GM21737 (cell line): ENCODE results near the gene SRGN.
A peak's percentile ranks its signal among the peaks of the same experiment; 100 is the strongest.

ENCODE experiments used
- ATAC-seq: cut with Tn5 transposase; IDR thresholded peaks from one replicate; pipeline ENCODE4 v1.9.1; 2021; ENCODE audit warnings: mild to moderate bottlenecking, moderate library complexity; ENCODE audit not compliant: unreplicated experiment

The SRGN gene

DNA sequence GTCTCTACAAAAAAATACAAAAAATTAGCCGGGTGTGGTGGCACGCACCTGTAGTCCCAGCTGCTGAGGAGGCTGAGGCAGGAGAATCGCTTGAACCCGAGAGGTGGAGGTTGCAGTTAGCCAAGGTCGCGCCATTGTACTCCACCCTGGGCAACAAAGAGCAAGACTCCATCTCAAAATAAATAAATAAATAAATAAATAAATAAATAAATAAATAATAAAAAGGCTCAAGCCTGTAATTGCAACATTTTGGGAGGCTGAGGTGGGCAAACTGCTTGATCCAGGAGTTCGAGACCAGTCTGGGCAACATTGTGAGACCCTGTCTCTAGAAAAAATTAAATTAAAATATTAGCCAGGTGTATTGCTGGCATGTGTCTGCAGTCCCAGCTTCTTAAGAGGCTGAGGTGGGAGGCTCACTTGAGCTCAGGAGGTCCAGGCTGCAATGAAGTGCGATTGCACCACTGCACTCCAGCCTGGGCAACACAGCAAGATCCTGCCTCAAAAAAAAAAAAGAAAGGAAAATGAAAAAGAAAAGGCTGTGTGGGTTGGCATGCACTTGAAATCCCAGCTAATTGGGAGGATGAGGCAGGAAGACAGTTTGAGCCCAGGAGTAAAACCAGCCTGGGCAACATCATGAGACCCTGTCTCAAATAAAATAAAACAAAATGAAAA is 27.6 kb upstream of the SRGN start:
- no peak for ATAC-seq

DNA sequence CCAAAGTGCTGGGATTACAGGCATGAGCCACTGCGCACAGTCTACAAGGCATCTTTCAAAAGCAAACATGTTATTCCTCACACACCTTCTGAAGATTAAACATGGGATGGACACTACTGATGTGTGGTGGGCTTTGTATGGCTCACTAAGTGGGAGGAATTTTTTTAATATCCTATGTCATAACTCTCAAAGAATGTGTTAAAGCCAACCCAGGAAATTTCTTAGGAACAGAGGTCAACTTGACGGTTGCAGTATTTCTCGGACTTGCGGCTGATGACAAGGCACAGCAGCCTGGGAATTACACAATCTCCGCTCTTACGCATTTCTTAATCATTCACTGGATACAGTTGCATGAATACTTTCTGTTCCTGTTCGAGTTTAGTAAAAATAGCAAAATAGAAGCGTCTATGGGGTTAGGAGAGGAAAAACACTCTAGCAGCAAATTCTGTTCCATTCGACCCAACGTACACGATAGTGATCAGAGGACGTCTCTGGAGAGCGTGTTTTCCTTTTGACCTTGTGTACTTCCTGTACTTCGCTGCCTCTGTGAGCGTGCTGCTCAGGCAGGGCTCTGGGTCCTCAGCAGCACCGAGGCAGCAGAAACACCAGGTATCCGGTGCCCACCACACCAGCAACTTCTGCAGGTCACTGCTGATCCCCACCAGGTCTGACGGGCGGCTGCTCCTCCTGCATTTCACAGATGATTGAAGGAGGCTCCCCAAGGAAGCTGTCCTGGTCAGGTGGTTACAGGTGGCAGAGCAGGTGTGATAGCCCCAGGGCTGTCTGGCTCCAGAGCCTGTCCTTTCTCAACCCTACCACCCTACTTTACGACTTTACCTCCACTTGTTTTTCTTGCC is 26.4 kb upstream of the SRGN start:
- peak; percentile 48 for ATAC-seq

DNA sequence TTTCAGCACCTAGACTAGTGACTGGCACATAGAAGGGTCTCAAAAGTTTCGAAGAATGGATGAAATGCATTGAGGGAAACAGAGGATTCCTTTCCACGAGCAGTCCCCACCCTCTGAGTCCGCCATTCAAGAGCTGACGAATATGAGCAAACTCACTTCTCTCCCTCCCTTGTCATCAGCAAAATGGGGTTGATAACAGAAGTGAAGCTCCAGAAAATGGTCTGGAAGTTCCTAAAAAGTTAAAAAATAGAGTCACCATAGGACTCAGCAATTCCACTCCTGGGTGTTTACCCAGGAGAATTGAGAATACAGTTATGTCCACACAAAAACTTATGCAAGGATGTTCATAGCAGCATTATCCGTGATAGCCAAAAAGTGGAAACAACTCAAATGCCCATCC is 25.0 kb upstream of the SRGN start:
- ATAC-seq, result no peak

DNA sequence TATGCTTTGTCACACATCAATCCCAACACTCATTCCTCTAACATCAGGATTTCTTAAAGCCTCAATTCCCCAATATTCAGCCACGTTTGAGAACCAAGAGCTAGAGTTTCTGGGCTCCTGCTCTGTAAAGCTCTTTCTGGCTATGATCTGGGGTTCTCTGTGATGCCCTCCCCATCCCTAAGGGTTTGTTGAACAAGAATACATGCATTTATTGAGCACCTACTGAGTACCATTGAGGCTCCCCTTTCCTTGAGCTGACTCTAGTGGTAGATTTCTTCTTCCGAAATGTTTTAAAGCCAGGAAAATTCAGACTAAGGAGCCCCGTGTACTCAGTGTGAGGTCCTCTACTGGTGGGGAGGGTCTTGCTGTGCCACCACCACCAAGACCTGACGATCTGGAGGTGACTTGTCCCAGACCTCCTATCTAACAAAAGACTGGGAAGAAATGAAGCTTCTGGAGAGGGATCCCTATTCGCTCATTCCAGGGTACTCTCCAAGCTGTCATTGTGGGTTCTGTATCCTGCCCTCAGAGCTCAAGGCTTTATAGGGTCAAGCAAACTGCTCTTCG is 23.1 kb upstream of the SRGN start:
- no peak for ATAC-seq

DNA sequence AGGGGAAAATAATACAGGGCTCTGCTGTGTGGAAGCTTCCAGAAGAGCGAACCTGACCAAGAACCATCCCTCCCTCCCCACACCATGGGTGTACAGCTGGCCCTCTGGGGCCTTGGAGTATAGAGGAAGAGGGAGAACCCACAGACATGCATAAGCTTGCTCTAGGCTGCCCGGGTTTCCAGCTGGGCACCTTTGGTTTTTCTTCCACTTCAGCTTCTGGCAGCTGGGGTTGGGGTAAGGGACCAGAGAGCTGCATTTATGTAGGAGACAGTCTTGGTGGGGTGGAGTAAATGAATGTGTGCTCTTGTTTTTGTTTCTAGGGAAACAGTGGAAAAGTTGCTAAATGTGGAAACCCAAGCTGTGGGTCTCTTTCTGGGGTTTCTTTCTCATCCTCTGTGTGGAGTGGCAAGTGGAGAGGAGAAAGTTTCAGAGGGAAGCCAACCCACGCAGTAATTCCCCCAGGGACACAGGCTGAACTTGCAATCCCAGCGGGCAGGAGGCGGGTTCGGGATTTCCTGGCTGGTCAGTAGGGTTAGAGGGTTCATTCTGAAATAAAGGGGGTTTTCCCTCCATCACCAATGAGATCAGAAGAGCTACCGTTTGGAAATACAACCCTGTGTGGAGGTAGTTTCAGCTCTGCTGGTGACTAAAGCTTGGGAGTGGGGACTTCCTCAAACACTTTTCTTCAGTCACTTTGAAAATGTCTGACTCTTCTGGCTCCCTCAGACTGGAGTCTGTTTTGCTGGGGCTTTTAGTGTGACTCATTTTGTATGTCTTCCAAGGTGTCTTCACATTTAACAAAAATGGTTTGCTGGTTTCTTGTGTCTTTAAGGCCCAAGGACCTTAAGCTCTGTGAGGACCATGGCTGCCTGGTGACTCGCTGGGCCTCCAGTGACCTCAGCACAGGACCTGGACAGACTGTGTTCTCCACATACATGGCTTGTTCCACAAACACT is 22.2 kb upstream of the SRGN start:
- ATAC-seq, result peak; percentile 47

DNA sequence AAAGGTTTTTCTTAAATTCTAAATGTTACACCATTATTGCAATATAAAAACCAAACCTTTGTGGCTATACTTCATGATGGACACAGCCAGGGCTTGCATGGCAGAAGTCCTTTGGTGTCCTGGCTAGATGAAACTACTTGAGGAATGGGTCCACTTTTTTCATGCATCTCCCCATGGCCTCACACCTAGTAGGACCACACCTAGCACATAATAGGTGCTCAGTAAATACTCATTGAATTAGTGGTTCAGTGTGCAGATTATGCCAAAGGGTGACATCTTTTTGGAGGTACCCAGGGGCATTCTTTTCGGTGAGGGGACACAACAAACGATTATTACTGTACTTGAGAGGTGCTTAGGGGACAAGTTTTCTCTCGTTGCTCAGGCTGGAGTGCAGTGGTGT is 20.7 kb upstream of the SRGN start:
- ATAC-seq, result no peak

DNA sequence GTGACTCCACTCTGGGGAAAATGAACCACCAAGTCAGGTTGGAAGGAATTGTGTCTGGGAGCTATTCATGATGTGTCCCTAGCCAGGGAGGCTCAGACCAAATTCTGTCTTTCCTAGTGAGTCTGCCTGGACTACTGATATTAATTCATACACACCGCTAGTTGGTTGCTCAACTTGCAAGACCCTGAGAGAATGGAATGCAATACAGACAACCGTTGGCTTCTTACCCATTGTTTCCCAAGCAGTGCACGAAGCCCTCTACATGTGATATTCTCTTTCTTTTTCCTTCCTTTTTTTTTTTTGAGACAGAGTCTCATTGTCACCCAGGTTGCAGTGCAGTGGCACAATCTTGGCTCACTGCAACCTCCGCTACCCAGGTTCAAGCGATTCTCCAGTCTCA is 19.4 kb upstream of the SRGN start:
- no peak for ATAC-seq

DNA sequence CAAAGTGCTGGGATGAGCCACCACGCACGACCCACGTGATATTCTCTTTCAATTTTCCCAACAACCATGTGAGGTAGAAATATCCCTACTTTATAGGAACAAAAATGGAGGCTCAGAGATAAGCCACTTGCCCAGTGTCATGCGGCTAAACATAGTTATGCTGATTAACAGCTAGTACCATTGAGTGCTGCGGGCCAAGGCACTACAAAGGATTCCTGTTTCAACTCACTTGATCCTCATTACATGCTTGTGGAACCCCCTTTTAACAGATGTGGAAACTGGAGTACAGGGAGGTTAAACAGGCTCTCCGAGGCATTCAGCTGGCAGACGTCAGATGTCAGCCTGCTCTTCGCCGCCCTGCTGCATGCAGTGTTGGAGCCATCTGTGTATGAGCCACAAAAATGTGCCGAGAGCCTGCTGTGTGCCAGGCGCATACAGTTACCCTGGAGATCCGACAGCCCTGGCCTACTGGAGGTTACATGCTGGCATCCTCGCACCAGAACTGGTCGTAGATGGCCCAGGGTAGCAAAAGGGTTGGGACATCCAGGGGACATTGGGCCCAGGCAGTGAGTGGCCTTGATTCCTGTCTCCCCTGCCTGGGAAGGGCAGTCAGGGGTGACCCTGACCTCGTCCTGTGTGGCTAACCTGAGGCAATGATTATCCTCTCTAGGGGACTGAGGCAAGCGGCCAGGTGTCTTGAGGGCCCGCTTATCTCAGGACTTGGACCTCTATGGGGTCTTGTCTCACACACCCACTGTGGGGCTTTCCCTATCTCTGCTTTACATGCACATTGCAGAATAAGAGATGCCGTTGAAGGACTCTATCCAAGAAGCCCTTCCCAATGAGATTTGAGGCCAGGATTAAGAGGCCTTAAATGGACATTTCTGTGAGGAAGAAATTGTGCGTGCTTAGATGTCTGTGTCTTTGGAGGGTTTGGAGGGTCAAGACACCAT is 18.5 kb upstream of the SRGN start:
- ATAC-seq, result no peak

DNA sequence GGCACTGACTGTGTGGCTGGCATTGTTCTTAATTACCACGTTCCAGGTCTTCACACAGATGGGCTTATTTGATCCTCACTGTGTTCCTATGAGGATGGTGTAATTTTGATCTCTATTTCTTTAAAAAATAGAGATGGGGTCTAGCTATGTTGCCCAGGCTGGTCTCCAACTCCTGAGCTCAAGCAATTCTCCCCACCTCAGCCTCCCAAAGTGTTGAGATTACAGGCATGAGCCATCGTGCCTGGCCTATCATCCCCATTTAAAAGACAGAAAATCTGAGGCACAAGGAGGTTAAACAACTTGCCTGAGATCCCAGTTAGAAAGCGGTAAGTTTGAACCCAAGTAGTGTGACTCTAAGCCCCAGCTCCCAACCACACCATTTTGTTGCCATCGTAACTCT is 17.0 kb upstream of the SRGN start:
- no peak for ATAC-seq

DNA sequence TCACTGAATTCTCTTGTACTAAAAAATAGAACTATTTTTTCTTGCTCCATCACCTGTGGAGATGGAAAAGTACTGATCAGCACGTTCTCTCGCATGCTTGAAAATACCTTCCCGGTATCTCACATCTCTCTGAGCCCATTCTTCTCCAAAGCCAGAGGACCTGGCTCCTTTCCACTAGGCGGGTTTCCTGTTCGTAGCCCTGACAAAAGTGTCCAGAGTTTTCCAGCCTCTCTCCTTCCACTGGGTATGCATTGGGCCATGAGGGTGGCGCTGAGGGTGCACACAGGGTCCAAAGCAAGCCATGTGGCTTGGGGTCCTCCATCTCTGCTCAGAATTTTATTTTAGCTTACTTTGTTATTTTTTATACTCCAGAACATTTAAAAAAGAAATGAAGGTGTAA is 16.3 kb upstream of the SRGN start:
- ATAC-seq, result no peak

DNA sequence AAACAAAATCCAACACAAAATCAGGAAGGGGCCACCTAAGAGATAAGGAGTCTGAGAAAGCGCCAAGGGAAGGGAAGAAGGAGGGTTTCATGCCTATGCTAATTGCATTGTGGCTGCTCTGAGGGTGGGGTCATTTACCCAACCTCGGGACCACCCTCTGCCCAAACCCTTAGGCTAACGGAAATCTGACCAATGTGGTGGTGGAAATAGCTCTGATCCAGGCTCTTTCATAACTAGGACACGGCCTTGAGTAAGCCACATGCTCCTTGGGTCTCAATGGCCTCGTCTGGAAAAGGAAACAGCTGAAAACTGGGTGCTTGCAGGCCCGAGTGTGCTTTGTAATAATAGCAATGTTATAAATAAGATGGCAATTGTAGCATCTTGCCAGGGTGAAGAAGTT is 14.9 kb upstream of the SRGN start:
- ATAC-seq, result no peak

DNA sequence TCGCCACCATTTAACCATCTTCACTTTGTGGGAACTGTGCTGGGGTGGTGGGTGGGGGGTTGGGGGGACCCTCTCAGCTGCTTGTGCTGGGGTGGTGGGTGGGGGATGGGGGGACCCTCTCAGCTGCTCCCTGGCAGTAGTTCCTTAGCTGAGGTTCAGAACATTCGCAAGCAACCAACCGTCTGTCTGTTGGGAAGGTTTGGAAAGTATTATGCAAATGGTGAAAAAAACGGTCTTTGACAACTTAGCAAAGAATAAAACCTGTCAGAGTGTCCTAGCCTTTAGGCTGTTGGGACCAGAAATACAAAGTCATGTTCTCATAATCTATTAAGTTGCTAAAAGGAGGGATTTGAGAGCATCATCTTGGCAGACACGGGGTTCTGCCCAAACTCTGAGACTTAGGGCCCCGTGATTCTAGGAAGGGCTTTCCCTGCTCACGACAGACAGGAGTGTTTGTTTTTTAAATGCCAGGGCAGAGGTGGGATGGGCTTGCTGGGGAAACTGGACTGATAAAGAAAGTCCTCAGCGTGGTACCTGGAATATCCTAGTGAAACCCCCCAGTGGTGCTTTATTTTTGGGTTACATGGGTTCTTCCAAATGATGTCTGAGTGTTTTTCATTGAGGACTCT is 14.1 kb upstream of the SRGN start:
- ATAC-seq, result no peak

DNA sequence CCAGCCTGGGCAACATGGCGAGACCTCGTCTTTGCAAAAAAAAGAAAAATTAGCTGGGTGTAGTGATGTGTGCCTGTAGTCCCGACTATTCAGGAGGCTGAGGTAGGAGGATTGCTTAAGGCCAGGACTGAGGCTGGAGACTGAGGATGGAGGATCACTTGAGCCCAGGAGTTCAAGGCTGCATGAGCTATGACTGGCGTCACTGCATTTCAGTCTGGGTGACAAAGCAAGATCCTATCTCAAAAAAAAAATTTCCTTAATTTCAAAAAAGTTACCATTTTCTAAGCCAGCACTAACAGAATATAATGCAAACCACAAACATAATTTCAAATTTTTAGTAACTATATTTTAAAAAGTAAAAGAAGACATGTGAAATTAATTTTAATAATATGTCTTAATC is 13.4 kb upstream of the SRGN start:
- no peak for ATAC-seq

DNA sequence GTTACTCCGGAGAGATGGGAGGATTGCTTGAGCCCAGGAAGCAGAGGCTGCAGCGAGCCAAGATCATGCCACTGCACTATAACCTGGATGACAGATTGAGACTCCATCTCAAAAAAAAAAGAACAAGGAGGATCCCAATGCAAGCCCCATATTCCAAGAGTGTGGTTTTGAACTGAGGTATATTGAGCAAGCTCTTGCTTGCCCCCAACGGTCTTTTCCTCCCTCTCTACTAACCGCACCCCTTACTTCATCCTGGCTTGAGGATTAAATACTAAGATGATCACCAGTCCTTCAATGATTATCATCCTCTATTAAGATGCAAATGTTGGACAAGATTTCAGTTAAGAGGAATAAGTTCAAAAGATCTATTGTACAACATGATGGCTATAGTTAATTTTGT is 12.5 kb upstream of the SRGN start:
- ATAC-seq, result no peak

DNA sequence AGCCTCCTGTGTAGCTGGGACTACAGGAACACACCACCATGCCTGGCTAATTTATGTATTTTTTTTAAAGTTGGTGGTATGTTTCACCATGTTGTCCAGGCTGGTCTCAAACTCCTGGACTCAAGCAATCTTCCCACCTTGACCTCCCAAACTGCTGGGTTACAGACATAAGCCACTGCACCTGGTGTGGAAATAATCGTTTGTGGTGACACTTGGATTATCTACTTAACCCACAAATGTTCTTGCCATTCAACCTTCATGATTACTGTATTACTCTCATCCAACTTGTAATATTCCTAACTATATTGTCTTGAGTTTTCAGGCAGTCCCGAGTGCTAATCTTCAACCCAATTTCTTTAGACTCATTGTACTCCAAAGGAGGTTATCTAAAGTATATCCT is 9.6 kb upstream of the SRGN start:
- ATAC-seq, result no peak

DNA sequence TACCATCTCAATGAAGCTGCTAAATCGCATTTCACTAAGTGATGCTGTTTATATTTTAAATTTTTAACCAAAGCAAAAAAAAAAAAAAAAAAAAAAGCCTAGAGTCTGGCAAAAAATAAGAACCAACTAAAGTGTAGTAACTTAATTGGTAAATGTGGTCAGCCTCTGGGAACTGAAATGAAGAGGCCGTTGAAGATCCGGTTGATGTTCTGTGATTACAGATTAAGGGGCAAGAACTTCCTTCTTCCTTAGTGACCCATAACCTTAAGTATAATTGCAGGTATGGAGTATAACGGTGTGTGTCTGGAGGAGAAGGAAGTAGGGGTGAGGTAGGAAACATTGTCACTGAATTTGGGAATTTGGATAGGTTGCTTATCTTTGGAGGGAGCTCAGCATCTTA is 7.7 kb upstream of the SRGN start:
- ATAC-seq, result no peak

DNA sequence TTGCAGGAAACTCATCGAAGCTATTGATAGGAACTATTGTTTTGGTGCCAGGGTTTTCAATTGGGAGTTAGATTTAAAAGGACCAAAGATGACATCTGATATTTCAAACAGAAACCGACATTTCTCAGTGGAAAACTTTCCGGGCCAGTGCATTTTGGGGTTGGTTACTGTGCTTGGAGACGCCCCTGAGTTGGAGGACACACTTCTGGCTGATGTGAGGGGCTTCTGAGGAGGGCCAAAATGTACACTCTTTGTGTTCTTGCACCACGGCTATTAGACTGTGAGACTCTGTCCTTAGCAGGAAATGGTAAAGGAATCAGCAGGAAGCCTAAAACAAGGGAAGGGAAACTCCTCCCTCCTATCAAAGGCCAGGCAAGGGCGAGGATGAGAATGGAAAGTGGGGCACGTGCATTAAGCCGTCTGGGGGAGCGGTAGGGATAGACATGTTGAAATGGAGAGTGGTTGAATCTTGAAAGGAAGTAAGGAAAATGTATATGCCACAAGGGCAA is 1.8 kb upstream of the SRGN start:
- no peak for ATAC-seq

DNA sequence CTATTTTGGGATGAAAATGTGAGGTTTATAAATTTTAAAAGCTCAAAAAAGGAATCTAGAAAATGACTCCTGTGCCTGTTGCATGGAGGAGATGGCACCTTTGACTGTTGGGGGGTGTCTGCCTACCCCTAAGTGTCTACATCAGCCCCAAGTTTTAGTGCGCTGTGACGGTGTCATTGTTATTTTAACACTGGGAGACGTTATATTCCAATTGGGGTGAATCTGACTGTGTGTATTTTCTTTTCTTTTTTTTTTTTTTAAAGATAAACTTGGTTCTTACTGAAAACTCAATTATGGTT is 517 bp downstream of the SRGN start:
- ATAC-seq, result no peak

DNA sequence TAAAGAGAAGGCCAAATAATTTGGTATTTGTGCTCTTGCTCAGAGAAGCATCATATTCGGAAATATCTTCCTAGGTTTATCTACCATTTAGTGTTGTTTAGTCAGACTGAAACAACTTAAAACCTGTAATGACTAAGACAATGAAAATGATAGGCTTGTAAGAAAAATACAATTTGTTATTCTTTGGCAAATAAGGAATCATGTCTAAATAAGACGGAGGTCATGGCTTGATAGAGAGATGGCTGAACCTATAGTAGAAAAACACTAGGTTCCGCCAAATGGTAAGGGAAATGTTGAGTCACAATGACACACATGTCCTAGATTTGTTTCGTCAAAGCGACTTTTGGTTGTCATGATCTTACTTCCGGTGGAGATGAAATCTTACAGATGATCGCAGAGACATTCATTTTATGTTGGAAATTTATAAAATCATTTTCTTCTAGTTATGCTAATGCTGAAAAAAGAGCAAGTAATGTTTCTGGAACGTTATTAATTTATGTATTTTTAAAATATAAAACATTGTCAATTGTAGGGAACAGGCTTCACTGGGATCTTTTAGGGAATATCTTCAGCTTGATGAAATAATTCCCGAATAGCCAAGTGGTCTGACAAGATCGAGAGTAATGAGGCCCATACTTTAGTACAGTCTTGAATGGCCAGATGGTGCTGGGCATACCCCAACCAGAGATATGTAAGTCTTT is 1.0 kb downstream of the SRGN start:
- ATAC-seq, result no peak
